Omental fat pad (tissue), 4 donors: Measurements from ENCODE around the gene PTPN5. TPM values are rescaled to one million over a fixed set of nuclear protein-coding genes. Genes with fewer than 3 reads are reported as not detected.

Source experiments
- ATAC-seq: fragments of 150-250 bp; one replicate; pipeline ENCODE4 v1.9.1; 2016; ENCODE audit warnings: mild to moderate bottlenecking, moderate library complexity; ENCODE audit not compliant: low FRiP score
- DNase-seq: peaks from one replicate; pipeline ENCODE4 v3.0.0-alpha.2; 2019; ENCODE audit warnings: low spot score
- total RNA-seq, 4 donors: library from RNA; depleted of rRNA; stranded (reverse); fragments of >200 nt; gene quantifications; one replicate each; pipeline ENCODE4 v1.1.0, GENCODE V29; 2016
- TF ChIP-seq, protein P1 (sequence below), 3 donors: fragments of 450-650 bp; IDR thresholded peaks; one replicate each; pipeline ENCODE4 v1.5.1; 2016 to 2017; ENCODE audit warnings: antibody characterized with exemption in 3 of 3, mild to moderate bottlenecking in 3 of 3, moderate library complexity in 2 of 3

PTPN5 gene
- total RNA-seq, 4 donors from 2014 or later, result 0.28 to 4.7 (median 1.5) TPM

DNA sequence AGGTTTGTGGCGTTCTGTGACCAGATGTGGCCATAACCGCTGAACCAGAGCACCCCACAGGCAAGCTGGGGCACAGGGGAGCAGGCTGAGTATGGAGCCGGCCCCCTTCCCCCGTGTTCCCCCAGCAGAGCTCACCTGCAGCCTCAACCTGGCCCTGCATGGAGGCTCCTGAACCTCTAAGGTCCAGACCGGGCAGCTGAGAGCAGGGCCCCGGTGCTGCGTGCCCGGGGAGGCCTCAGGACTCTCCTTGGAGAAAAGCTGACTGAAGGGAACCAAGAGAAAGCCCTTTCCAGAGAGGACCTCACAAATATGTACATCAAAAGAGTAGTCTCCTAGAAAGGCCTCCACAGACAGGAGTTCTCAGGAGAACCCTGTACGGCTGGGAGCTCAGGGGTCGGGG is 48.2 kb downstream of the PTPN5 start:
- no peak for DNase-seq
- no peak for ATAC-seq
- TF ChIP-seq, protein P1, sequence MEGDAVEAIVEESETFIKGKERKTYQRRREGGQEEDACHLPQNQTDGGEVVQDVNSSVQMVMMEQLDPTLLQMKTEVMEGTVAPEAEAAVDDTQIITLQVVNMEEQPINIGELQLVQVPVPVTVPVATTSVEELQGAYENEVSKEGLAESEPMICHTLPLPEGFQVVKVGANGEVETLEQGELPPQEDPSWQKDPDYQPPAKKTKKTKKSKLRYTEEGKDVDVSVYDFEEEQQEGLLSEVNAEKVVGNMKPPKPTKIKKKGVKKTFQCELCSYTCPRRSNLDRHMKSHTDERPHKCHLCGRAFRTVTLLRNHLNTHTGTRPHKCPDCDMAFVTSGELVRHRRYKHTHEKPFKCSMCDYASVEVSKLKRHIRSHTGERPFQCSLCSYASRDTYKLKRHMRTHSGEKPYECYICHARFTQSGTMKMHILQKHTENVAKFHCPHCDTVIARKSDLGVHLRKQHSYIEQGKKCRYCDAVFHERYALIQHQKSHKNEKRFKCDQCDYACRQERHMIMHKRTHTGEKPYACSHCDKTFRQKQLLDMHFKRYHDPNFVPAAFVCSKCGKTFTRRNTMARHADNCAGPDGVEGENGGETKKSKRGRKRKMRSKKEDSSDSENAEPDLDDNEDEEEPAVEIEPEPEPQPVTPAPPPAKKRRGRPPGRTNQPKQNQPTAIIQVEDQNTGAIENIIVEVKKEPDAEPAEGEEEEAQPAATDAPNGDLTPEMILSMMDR (IDR thresholded peaks at IDR 0.05), result no peak

DNA sequence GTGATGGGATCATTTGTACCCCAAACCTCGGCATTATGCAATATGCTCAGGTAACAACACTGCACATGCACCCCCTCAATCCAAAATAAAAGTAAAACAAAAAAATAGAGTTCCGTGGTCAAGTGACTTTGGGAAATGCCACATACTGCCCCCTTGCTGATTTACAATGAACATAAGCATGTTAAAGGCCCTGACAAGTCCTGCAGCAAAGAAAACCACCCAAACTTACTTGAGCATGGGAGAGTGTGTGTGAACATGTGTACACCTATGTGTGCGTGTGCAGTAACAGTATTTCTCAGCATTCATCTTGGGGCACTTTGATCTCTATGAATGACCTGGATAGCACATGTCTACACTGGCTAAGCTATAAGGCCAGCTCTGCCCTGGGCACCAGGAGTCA is 49.8 kb downstream of the PTPN5 start:
- DNase-seq (no peak), ATAC-seq (no peak)
- TF ChIP-seq, protein P1 (IDR thresholded peaks at IDR 0.05), result no peak

DNA sequence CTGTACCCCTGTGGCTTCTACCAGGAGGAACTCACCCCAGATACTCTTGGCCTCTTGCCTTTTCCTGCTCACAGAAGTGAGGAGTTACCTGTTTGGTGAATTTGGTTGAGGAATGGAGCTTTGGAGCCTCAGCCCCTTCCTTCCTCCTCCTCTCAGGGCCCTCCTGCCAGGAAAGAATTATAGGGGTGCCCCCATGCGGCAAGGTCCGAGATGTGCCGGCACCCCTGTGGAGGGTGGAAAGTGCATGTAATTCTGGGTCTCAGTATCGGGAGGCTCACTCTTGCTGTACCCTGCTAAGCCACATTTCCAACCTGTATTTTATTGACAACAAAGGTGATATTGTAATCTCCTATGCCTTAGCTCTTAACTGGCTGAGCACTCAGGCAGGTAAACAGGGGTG is 51.9 kb downstream of the PTPN5 start:
- ATAC-seq, result no peak
- TF ChIP-seq, protein P1 (IDR thresholded peaks at IDR 0.05), result no peak

DNA sequence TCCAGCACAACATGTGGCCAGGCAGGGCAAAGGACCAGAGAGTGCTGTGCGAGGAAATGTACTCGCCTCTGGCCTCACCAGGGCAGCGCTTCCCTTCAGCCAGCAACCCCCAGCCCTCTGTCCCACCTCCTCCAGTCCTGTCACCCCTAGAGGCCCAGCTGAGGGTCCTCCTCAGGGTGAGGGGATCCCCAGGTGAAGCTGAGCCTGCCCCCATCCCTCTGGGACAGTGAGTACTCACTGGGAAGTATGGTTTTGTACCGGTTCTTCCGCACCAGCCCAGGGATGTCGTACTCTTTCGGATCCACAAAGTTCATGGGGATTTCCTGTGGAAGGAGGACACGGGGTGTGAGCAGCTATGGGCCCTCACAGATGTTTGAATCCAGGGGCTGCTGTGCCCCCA is 54.0 kb downstream of the PTPN5 start:
- ATAC-seq (no peak), DNase-seq (no peak)
- TF ChIP-seq, protein P1 (IDR thresholded peaks at IDR 0.05), result no peak

More for the DNA sequence above, 51.9 kb downstream of the PTPN5 start:
- no peak for DNase-seq

DNA sequence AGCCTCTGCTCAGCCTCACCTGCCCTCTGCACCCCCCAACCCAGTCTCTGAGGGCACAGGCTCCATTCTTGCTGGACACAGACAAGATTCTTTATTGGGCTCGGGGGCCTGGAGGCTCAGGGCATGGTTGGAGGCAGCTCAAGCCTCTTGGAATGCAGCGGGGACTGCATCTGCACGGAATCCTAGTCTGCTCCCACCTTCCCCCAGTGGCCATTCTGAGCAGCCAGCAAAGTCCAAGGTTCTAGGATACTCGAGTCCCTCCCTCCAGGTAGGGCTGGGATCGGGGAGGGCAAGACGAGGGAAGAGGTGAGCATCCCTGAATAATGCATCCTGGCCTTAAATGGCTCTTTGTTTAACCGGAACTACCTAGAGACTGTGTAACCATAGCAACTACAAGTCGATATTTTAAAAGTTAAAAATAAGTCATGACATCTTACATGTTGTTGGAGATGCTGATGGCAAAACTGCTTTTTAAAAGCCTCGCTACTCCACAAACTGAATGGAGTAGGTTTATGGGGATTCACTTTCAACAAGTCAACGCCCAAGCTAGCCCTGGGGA is 54.9 kb downstream of the PTPN5 start:
- DNase-seq (no peak), ATAC-seq (no peak)
- TF ChIP-seq, protein P1 (IDR thresholded peaks at IDR 0.05), result no peak

DNA sequence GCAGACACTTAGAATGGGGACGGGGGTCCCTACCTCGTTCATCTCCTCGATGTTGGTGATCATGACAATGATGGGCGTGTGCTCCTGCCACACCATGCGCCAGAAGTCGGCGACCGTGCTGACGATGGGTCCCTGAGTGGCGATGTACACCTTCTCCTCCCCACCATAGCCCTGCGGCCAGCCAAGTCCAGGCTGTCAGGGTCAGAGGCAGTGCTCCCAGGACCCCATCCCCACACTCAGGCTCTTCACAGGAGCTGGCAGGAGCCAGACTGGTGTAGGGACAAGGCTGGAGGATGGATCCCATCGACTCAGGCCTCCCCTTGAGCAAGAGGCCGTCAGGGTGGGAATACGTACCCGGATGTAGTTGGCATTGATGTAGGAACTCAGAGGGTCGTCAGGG is 58.4 kb downstream of the PTPN5 start:
- no peak for ATAC-seq
- TF ChIP-seq, protein P1 (IDR thresholded peaks at IDR 0.05), result no peak
- DNase-seq, result no peak
